GM21515 (cell line): ENCODE data around the gene SLCO1A2.

Source experiments
- ATAC-seq: cut with Tn5 transposase; IDR thresholded peaks from one replicate; pipeline ENCODE4 v1.9.1; 2021; ENCODE audit not compliant: unreplicated experiment

SLCO1A2 gene

DNA sequence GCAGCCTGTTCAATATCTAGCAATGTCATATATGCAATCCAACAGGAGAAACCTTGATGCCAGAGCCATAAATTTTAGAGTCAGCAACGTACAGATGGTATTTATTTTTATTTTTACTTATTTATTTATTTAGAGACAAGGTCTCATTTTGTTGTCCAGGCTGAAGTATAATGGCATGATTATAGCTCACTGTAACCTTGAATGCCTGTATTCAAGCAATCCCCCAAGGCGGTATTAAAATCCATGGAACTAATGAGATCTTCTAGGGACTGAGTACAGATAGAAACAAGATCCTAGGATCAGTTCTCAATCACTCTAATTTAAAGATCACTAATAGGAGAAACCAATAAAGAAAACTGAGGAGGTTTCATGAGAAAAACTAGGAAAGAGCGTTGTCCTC lies 114.5 kb downstream of the SLCO1A2 start:
- no peak for ATAC-seq

DNA sequence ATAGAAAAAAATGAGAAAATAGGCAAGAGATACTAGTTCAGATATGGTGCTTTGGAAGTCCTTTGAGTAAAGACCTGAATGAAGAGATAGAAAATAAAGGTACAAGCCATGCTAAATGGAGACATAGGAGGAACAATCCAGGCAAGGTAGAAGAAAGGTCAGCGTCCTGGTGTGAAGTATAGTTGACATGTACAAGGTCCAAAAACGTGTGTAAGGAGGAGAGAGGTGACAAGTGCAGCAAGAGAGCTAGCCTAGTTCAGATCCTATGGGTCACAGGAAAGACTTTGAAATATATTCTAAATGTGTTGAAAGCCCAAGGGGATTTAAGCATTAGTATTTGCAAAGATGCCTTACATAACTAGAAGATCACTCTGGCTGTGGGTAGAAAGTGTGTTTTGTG lies 115.5 kb downstream of the SLCO1A2 start:
- no peak for ATAC-seq
